ENCODE measurements around the gene STPG1.

Gene STPG1

DNA sequence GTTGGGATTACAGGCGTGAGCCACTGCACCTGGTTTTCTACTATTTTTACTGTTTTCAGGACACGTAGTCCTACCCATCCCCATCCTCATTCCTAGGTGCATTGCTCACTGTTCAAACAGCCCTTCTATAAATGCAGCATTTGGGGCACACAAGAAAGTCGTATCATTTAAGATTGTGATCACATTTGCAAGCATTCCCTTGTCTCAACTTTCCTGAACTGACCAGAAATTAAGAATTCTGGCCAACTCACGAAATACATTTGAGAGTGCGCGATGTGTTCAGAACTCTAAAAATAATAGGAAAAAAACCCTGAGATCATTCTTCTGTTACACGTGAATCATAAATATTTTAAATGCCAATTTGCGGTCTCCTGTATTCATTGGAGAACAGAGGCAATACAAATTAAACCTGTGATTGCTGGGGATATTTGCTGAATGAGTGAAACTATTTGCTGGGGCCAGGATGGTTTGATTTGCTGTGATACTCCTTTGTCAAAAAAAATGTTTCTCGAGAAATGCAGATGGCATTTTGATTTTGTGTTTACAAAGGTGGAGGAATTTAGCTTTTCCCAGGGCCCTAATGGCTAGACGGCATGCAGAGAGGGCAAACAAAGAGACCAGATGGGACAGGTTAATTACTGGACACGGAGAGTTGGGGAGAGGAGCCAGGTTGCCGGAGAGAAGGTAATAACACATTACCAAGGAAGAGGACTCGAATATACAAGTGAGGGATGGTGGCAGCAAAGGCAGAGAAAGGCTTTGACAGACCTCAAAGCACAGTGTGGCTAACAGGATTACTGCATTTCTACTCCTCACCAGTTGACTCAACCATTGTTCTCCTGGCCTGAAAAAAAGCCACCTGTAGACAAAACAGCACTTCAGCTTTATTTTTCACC is 38.4 kb downstream of the STPG1 start:
- CTCF ChIA-PET: interaction anchor here (0.7 to 2.8 kb wide), 3 partner anchors 9 to 16 kb away, joined by 3 to 10 read pairs (median 4); no protein-coding TSS in a partner anchor
- POLR2A ChIA-PET: no interaction called here
- no peak overlapping the region for H3K4me3 ChIP-seq (ENCODE audit: low read depth, low read length)
- DNase-seq (ENCODE audit: low read depth, low spot score): no peak
- TF ChIP-seq CTCF (IDR thresholded peaks at IDR 0.05; ENCODE audit: insufficient read depth, low read length, missing control alignments): no peak

DNA sequence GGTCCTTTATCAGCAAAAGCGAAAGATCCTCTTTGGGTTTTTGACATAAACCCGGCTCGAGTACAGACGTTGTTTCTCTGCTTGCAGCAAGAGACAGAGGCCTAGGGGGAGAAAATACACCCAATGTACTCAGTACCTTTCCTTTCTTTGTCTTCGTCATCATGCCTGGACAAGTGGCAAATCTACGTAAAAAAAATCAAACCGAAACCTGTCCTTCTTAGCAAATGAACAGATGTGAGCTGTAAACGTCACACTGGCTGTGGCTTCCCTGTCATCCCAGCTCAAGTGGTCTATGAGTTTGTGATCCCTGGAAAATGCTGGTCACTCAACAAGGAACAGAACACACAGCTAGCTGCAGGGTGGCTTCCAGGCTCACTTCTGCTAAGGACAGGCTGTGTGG is 39.9 kb downstream of the STPG1 start:
- ChIA-PET CTCF (interaction anchor here (0.8 to 2.4 kb wide), 5 partner anchors 10 to 170 kb away, joined by 3 to 11 read pairs (median 4); no protein-coding TSS in a partner anchor), POLR2A (no interaction called here)
- no peak overlapping the region for H3K4me3 ChIP-seq (ENCODE audit: low read depth, low read length)
- no peak for TF ChIP-seq CTCF (IDR thresholded peaks at IDR 0.05; ENCODE audit: insufficient read depth, low read length, missing control alignments)
- DNase-seq (ENCODE audit: low read depth, low spot score): no peak

DNA sequence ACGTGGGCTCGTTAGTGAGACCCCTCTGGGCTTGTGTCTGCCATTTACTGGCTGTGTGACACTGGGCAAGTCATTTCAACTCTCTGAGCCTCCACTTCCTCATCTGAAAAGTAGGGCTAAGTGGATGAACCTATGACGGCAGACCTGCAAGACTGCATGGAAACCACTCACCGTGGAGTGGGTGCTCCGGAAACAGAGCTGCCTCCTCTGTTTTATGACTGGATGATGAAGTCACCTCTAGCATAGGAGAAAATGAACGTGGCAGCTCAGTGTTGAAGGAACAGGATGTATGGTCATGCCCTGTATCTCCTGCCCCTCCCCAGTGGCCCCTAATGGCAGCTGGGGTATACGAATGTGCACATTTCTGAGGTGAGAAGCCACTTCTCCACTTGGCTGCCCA is 40.5 kb downstream of the STPG1 start:
- ChIA-PET POLR2A (no interaction called here), CTCF (interaction anchor here (0.5 to 2.4 kb wide), 7 partner anchors 10 to 174 kb away, joined by 3 to 11 read pairs (median 4); no protein-coding TSS in a partner anchor)
- H3K4me3 ChIP-seq (ENCODE audit: low read depth, low read length): no peak overlapping the region
- DNase-seq (ENCODE audit: low read depth, low spot score): no peak
- TF ChIP-seq CTCF (IDR thresholded peaks at IDR 0.05; ENCODE audit: insufficient read depth, low read length, missing control alignments): no peak

GRCh38 chr1:24369801-24370200 is 43.8 kb downstream of the STPG1 start:
- H3K4me3 ChIP-seq (ENCODE audit: low read depth, low read length): no peak overlapping the region
- CTCF ChIA-PET: interaction anchor here (1.0 to 5.7 kb wide), 3 partner anchors 17 to 171 kb away, joined by 3 to 42 read pairs (median 3); no protein-coding TSS in a partner anchor
- POLR2A ChIA-PET: no interaction called here
- TF ChIP-seq CTCF (IDR thresholded peaks at IDR 0.05; ENCODE audit: insufficient read depth, low read length, missing control alignments): no peak
- no peak for DNase-seq (ENCODE audit: low read depth, low spot score)

GRCh38 chr1:24369199-24369598 is 44.4 kb downstream of the STPG1 start:
- TF ChIP-seq CTCF (IDR thresholded peaks at IDR 0.05; ENCODE audit: insufficient read depth, low read length, missing control alignments): no peak
- POLR2A ChIA-PET: no interaction called here
- H3K4me3 ChIP-seq (ENCODE audit: low read depth, low read length): no peak overlapping the region
- CTCF ChIA-PET: interaction anchor here (5.7 kb wide), 2 partner anchors 23 to 169 kb away, joined by 42 to 53 read pairs; no protein-coding TSS in a partner anchor
- no peak for DNase-seq (ENCODE audit: low read depth, low spot score)

DNA sequence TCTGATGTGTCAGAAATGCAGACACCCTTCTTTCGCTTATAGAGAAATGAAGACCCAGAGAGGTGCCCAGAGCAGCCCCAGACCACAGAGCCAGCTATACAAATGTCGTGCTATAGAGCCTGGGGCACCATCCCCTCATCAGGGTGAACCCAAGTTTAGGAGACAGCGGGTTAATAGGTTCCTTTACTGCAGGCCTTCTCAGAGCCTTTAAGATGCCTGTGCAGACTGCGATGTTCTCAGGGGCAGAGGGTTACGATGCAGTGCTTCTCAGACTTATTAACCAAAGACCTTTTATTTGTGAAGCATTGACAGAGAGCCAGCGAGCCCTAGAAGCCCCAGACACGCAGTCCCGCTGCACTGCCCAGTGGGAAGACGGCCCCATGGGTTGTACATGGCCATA is 46.9 kb downstream of the STPG1 start:
- no peak for TF ChIP-seq CTCF (IDR thresholded peaks at IDR 0.05; ENCODE audit: insufficient read depth, low read length, missing control alignments)
- no peak overlapping the region for H3K4me3 ChIP-seq (ENCODE audit: low read depth, low read length)
- POLR2A ChIA-PET: no interaction called here
- CTCF ChIA-PET: interaction anchor here (1.0 to 5.7 kb wide), 4 partner anchors 22 to 166 kb away, joined by 3 to 53 read pairs (median 23); no protein-coding TSS in a partner anchor
- no peak for DNase-seq (ENCODE audit: low read depth, low spot score)

Data from AG04449 (cell line).